Activated CD8-positive, alpha-beta T cell treated with anti-CD3 and anti-CD28 coated beads for 36 hours (primary cell): ENCODE data around the gene ASTN1. TPM values are rescaled to one million over a fixed set of nuclear protein-coding genes. Genes with fewer than 3 reads are reported as not detected.

Source experiments
- ATAC-seq: fragments of 200-7000 bp; cut with Tn5 transposase; one replicate; pipeline ENCODE4 v1.10.0; 2021; ENCODE audit warnings: mild to moderate bottlenecking, moderate library complexity
- CTCF ChIA-PET: fragments of 350-600 bp; sonication (Branson Sonifier 250); formaldehyde crosslinking; loops from one replicate; lab custom pipeline; 2021; ENCODE audit warnings: antibody characterized with exemption; lab: Charles Lee
- POLR2A ChIA-PET: fragments of 350-600 bp; sonication (Branson Sonifier 250); formaldehyde crosslinking; loops from one replicate; lab custom pipeline; 2021; ENCODE audit warnings: antibody characterized with exemption; lab: Charles Lee
- DNase-seq: peaks from one replicate; pipeline ENCODE4 v3.0.0-alpha.2; 2020
- H3K27ac Mint-ChIP-seq: one replicate; pipeline ENCODE4 v1.8.0; 2021; ENCODE audit warnings: mild to moderate bottlenecking, mixed read lengths
- H3K27me3 Mint-ChIP-seq: one replicate; pipeline ENCODE4 v1.8.0; 2021; ENCODE audit warnings: mixed read lengths
- H3K36me3 Mint-ChIP-seq: one replicate; pipeline ENCODE4 v1.8.0; 2021; ENCODE audit warnings: low read depth, mixed read lengths
- H3K4me1 Mint-ChIP-seq: one replicate; pipeline ENCODE4 v1.8.0; 2021; ENCODE audit warnings: low read depth, mixed read lengths
- H3K4me3 Mint-ChIP-seq: one replicate; pipeline ENCODE4 v1.8.0; 2021; ENCODE audit warnings: mild to moderate bottlenecking, moderate library complexity, mixed read lengths
- H3K9me3 Mint-ChIP-seq: one replicate; pipeline ENCODE4 v1.8.0; 2021; ENCODE audit warnings: mixed read lengths
- CTCF ChIP-seq: fragments of 200-600 bp; IDR thresholded peaks from one replicate; pipeline ENCODE4 v1.8.0; 2022; ENCODE audit warnings: antibody characterized with exemption, mild to moderate bottlenecking
- intact Hi-C: fragments of 100-400 bp; cut with micrococcal nuclease; formaldehyde crosslinking; loops from one replicate; pipeline ENCODE4 v1.10.0; 2022
- total RNA-seq, 2 experiments: library from RNA; stranded (reverse); gene quantifications; one replicate each; pipeline ENCODE4 v1.2.3, GENCODE V29; 2021

Gene ASTN1
- total RNA-seq, 2 experiments from 2014 or later, result not detected

- no peak for DNase-seq
- intact Hi-C loops, result no loop called here
- no peaks in the 10 kb centered on the region for H3K36me3 Mint-ChIP-seq
- H3K27ac Mint-ChIP-seq, result no peak overlapping the region
- H3K27me3 Mint-ChIP-seq, result no peaks in the 10 kb centered on the region
- H3K4me1 Mint-ChIP-seq, result no peaks in the 10 kb centered on the region
- no peak for ATAC-seq
- no peak for TF ChIP-seq CTCF
- ChIA-PET POLR2A (no interaction called here), CTCF (no interaction called here)
- no peaks in the 10 kb centered on the region for H3K9me3 Mint-ChIP-seq
- no peak overlapping the region for H3K4me3 Mint-ChIP-seq
Observed at GRCh38 chr1:177133977-177134538, 30.5 kb downstream of the ASTN1 start.

GRCh38 chr1:177132141-177132540 is 32.4 kb downstream of the ASTN1 start:
- POLR2A ChIA-PET, result no interaction called here
- no peak overlapping the region for H3K4me3 Mint-ChIP-seq
- no peak overlapping the region for H3K27ac Mint-ChIP-seq
- intact Hi-C loops, result no loop called here
- CTCF ChIA-PET, result no interaction called here
- H3K9me3 Mint-ChIP-seq, result no peaks in the 10 kb centered on the region
- DNase-seq, result no peak
- ATAC-seq, result no peak
- no peaks in the 10 kb centered on the region for H3K4me1 Mint-ChIP-seq
- no peaks in the 10 kb centered on the region for H3K27me3 Mint-ChIP-seq
- no peaks in the 10 kb centered on the region for H3K36me3 Mint-ChIP-seq
- TF ChIP-seq CTCF, result no peak

GRCh38 chr1:177131723-177132122 is 32.8 kb downstream of the ASTN1 start:
- no peak overlapping the region for H3K27ac Mint-ChIP-seq
- H3K4me1 Mint-ChIP-seq, result no peaks in the 10 kb centered on the region
- H3K36me3 Mint-ChIP-seq, result no peaks in the 10 kb centered on the region
- ATAC-seq, result no peak
- H3K27me3 Mint-ChIP-seq, result no peaks in the 10 kb centered on the region
- intact Hi-C loops, result no loop called here
- CTCF ChIA-PET, result no interaction called here
- POLR2A ChIA-PET, result no interaction called here
- no peak for TF ChIP-seq CTCF
- H3K9me3 Mint-ChIP-seq, result no peaks in the 10 kb centered on the region
- DNase-seq, result no peak
- H3K4me3 Mint-ChIP-seq, result no peak overlapping the region

GRCh38 chr1:177130451-177130945 is 34.0 kb downstream of the ASTN1 start:
- intact Hi-C loops, result no loop called here
- H3K9me3 Mint-ChIP-seq, result no peaks in the 10 kb centered on the region
- H3K4me3 Mint-ChIP-seq, result no peak overlapping the region
- POLR2A ChIA-PET, result no interaction called here
- no peak overlapping the region for H3K27ac Mint-ChIP-seq
- TF ChIP-seq CTCF, result no peak
- no peaks in the 10 kb centered on the region for H3K4me1 Mint-ChIP-seq
- no peaks in the 10 kb centered on the region for H3K36me3 Mint-ChIP-seq
- no peak for DNase-seq
- CTCF ChIA-PET, result no interaction called here
- H3K27me3 Mint-ChIP-seq, result no peaks in the 10 kb centered on the region
- ATAC-seq, result no peak

GRCh38 chr1:177128665-177129281 is 35.7 kb downstream of the ASTN1 start:
- TF ChIP-seq CTCF, result no peak
- no peaks in the 10 kb centered on the region for H3K9me3 Mint-ChIP-seq
- DNase-seq (no peak), ATAC-seq (no peak)
- H3K27ac Mint-ChIP-seq, result no peak overlapping the region
- ChIA-PET POLR2A (no interaction called here), CTCF (no interaction called here)
- intact Hi-C loops, result no loop called here
- no peaks in the 10 kb centered on the region for H3K4me1 Mint-ChIP-seq
- no peaks in the 10 kb centered on the region for H3K36me3 Mint-ChIP-seq
- H3K27me3 Mint-ChIP-seq, result no peaks in the 10 kb centered on the region
- H3K4me3 Mint-ChIP-seq, result no peak overlapping the region
